HG03469 (cell line): Measurements from ENCODE around the gene PDE6D.
"Not testable (repeated sequence)": the region's sequence is repeated elsewhere in the genome, so short reads cannot be mapped to it uniquely, and the experiment has no call there.

ENCODE experiments used
- ATAC-seq: cut with Tn5 transposase; IDR thresholded peaks from one replicate; pipeline ENCODE4 v1.9.1; 2021; ENCODE audit warnings: mild to moderate bottlenecking, moderate library complexity, moderate number of reproducible peaks; ENCODE audit not compliant: unreplicated experiment

PDE6D gene

GRCh38 chr2:231780123-231780908 lies 766 bp downstream of the PDE6D start:
- no peak for ATAC-seq

GRCh38 chr2:231769170-231770136 lies 11.6 kb downstream of the PDE6D start:
- no peak for ATAC-seq

- ATAC-seq = no peak
These were observed 15.6 kb downstream of the PDE6D start for GRCh38 chr2:231765496-231765929.

GRCh38 chr2:231764760-231765159 lies 16.3 kb downstream of the PDE6D start:
- no peak for ATAC-seq

GRCh38 chr2:231764124-231764523 lies 17.0 kb downstream of the PDE6D start:
- no peak for ATAC-seq

GRCh38 chr2:231761735-231762134 lies 19.3 kb downstream of the PDE6D start:
- no peak for ATAC-seq

GRCh38 chr2:231752061-231752460 lies 29.0 kb downstream of the PDE6D start:
- no peak for ATAC-seq

GRCh38 chr2:231751042-231751815 lies 29.9 kb downstream of the PDE6D start:
- no peak for ATAC-seq

GRCh38 chr2:231749016-231749415 lies 32.1 kb downstream of the PDE6D start:
- not testable (repeated sequence) for ATAC-seq

- not testable (repeated sequence) for ATAC-seq
These were observed 32.8 kb downstream of the PDE6D start for GRCh38 chr2:231748153-231748896.

- ATAC-seq = no peak
These were observed 35.6 kb downstream of the PDE6D start for GRCh38 chr2:231745303-231746038.

- no peak for ATAC-seq
These were observed 37.5 kb downstream of the PDE6D start for GRCh38 chr2:231743376-231744116.

- no peak for ATAC-seq
These were observed 43.3 kb downstream of the PDE6D start for GRCh38 chr2:231737761-231738160.

- no peak for ATAC-seq
These were observed 48.5 kb downstream of the PDE6D start for GRCh38 chr2:231732604-231733003.

GRCh38 chr2:231727621-231728020 lies 53.5 kb downstream of the PDE6D start:
- no peak for ATAC-seq

GRCh38 chr2:231726276-231726675 lies 54.8 kb downstream of the PDE6D start:
- no peak for ATAC-seq

GRCh38 chr2:231725476-231725875 lies 55.6 kb downstream of the PDE6D start:
- no peak for ATAC-seq

GRCh38 chr2:231722721-231723307 lies 58.3 kb downstream of the PDE6D start:
- ATAC-seq = no peak
